HG02763 (cell line): ENCODE measurements around the gene AP5S1.

Experiments
- ATAC-seq: cut with Tn5 transposase; IDR thresholded peaks from one replicate; pipeline ENCODE4 v1.9.1; 2021; ENCODE audit warnings: mild to moderate bottlenecking, moderate library complexity; ENCODE audit not compliant: unreplicated experiment

The AP5S1 gene

GRCh38 chr20:3873507-3873906, 53.2 kb downstream of the AP5S1 start:
- no peak for ATAC-seq

- no peak for ATAC-seq
These were observed 54.0 kb downstream of the AP5S1 start for GRCh38 chr20:3874194-3874844.

GRCh38 chr20:3875378-3875974, 55.1 kb downstream of the AP5S1 start:
- no peak for ATAC-seq

- no peak for ATAC-seq
These were observed 55.7 kb downstream of the AP5S1 start for GRCh38 chr20:3876000-3876399.

GRCh38 chr20:3876676-3877075, 56.3 kb downstream of the AP5S1 start:
- ATAC-seq = no peak
